ENCODE results near the gene ZNF292.
A peak's percentile ranks its signal among the peaks of the same experiment; 100 is the strongest.
"Not testable (repeated sequence)": the region's sequence is repeated elsewhere in the genome, so short reads cannot be mapped to it uniquely, and the experiment has no call there.

ZNF292 gene

GRCh38 chr6:87154993-87155841 is at the start of gene ZNF292:
ZNF292 (plus strand) TSS chr6:87155565; CDS start chr6:87155592, 27 bp downstream.
- DNase-seq = peak; percentile 88

GRCh38 chr6:87105823-87106222 is 49.5 kb upstream of the ZNF292 start:
- no peak for DNase-seq

- no peak for DNase-seq
These were observed 44.7 kb upstream of the ZNF292 start for GRCh38 chr6:87110636-87111035.

GRCh38 chr6:87115402-87116135 is 39.8 kb upstream of the ZNF292 start:
- DNase-seq = no peak

- no peak for DNase-seq
These were observed 38.4 kb upstream of the ZNF292 start for GRCh38 chr6:87116922-87117321.

- DNase-seq = no peak
These were observed 37.3 kb upstream of the ZNF292 start for GRCh38 chr6:87118054-87118453.

GRCh38 chr6:87122477-87122876 is 32.9 kb upstream of the ZNF292 start:
- DNase-seq = no peak

GRCh38 chr6:87124074-87124473 is 31.3 kb upstream of the ZNF292 start:
- DNase-seq = no peak

- no peak for DNase-seq
These were observed 28.9 kb upstream of the ZNF292 start for GRCh38 chr6:87126501-87126900.

- DNase-seq = no peak
These were observed 27.6 kb upstream of the ZNF292 start for GRCh38 chr6:87127737-87128136.

- no peak for DNase-seq
These were observed 18.4 kb upstream of the ZNF292 start for GRCh38 chr6:87136963-87137362.

GRCh38 chr6:87139236-87139635 is 16.1 kb upstream of the ZNF292 start:
- DNase-seq = peak; percentile 31

- not testable (repeated sequence) for DNase-seq
These were observed 15.4 kb upstream of the ZNF292 start for GRCh38 chr6:87139927-87140326.

- DNase-seq = no peak
These were observed 9.0 kb upstream of the ZNF292 start for GRCh38 chr6:87146363-87146762.

GRCh38 chr6:87150406-87150805 is 5.0 kb upstream of the ZNF292 start:
- no peak for DNase-seq

GRCh38 chr6:87151471-87151780 is 3.9 kb upstream of the ZNF292 start:
- DNase-seq = peak; percentile 57

- DNase-seq = peak; percentile 57
These were observed 3.4 kb upstream of the ZNF292 start for GRCh38 chr6:87151781-87152525.

- DNase-seq = peak; percentile 40
These were observed 2.8 kb upstream of the ZNF292 start for GRCh38 chr6:87152526-87152955.

GRCh38 chr6:87154641-87154992 is 748 bp upstream of the ZNF292 start:
- no peak for DNase-seq

GRCh38 chr6:87155842-87156815 is 764 bp downstream of the ZNF292 start:
- DNase-seq = peak; percentile 2

- not testable (repeated sequence) for DNase-seq
These were observed 2.2 kb downstream of the ZNF292 start for GRCh38 chr6:87157596-87157995.

GRCh38 chr6:87161299-87161698 is 5.9 kb downstream of the ZNF292 start:
- no peak for DNase-seq
